ENCODE measurements around the gene GPR84. TPM values are rescaled to one million over a fixed set of nuclear protein-coding genes. Genes with fewer than 3 reads are reported as not detected.

The GPR84 gene
- total and polyA plus RNA-seq, 9 of the 15 experiments (the other 6 are each of a cell fraction or from before 2014, with no cell fraction given), result 0.07 to 0.18 (median 0.11) TPM; not detected in 5

DNA sequence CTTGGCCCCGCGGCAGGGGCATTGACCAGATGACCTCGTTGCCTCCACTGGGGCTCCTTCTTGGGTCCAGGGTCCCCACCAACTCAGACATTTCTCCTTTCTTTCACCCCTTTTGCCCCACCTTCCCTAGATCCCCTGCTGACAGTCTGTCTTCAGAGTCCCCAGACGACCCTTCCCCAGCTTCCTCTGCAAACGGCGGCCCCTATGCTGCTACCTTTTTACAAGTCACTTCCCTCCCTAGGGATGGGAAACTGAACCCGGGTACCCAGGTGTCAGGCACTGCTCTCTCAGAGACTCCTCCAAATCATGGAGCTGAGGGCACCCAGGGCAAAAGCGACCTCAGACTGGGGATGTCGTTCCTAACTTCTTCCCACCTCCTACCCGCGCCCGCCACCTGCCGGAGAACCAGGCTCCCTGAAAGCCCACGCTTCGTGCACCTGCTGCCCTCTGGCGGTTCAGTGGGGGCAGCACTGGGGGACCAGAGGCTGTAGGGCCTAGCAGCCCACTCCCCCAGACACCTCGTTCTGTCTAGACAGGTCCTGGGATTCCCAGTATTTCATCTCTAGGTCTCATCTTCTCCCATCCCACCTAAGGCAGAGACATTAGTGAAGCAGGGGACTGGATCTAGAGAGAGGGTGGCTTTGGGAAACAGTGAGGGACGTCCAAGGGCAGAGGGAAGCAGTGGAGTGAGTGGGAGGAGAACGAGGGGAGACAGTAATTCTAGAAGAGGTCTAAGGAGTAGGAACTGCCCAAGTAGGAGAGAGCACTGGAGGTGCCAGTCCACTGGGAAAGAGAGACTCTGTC lies 15.3 kb upstream of the GPR84 start (continued):
- TF ChIP-seq, protein P1, sequence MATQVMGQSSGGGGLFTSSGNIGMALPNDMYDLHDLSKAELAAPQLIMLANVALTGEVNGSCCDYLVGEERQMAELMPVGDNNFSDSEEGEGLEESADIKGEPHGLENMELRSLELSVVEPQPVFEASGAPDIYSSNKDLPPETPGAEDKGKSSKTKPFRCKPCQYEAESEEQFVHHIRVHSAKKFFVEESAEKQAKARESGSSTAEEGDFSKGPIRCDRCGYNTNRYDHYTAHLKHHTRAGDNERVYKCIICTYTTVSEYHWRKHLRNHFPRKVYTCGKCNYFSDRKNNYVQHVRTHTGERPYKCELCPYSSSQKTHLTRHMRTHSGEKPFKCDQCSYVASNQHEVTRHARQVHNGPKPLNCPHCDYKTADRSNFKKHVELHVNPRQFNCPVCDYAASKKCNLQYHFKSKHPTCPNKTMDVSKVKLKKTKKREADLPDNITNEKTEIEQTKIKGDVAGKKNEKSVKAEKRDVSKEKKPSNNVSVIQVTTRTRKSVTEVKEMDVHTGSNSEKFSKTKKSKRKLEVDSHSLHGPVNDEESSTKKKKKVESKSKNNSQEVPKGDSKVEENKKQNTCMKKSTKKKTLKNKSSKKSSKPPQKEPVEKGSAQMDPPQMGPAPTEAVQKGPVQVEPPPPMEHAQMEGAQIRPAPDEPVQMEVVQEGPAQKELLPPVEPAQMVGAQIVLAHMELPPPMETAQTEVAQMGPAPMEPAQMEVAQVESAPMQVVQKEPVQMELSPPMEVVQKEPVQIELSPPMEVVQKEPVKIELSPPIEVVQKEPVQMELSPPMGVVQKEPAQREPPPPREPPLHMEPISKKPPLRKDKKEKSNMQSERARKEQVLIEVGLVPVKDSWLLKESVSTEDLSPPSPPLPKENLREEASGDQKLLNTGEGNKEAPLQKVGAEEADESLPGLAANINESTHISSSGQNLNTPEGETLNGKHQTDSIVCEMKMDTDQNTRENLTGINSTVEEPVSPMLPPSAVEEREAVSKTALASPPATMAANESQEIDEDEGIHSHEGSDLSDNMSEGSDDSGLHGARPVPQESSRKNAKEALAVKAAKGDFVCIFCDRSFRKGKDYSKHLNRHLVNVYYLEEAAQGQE (IDR thresholded peaks at IDR 0.05; ENCODE audit: borderline replicate concordance), result peak; percentile 85
- TF ChIP-seq, protein P1 (CRISPR knock-in tag; IDR thresholded peaks at IDR 0.05; ENCODE audit: low read depth), result no peak
- TF ChIP-seq, protein P2, sequence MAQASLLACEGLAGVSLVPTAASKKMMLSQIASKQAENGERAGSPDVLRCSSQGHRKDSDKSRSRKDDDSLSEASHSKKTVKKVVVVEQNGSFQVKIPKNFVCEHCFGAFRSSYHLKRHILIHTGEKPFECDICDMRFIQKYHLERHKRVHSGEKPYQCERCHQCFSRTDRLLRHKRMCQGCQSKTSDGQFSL (CRISPR knock-in tag; IDR thresholded peaks at IDR 0.05), result 0 out of 2 replicates have a peak, but pooled peaks have one; percentile 65
- TF ChIP-seq, protein P2 (tag; IDR thresholded peaks at IDR 0.05), result no peak
- TF ChIP-seq TEAD2 (tag; IDR thresholded peaks at IDR 0.05), result no peak
- TF ChIP-seq SMARCB1 (IDR thresholded peaks at IDR 0.05; ENCODE audit: insufficient read length, low read depth), result no peak
- TF ChIP-seq EGR1 (conservative IDR thresholded peaks at IDR 0.05), result peak; percentile 81
- no peak for TF ChIP-seq KDM5B (IDR thresholded peaks at IDR 0.05; ENCODE audit: insufficient replicate concordance, low read depth, low read length)
- TF ChIP-seq POU5F1 (IDR thresholded peaks at IDR 0.05; ENCODE audit: borderline replicate concordance, low read depth, low read length, partially characterized antibody), result no peak
- TF ChIP-seq CBX1 (IDR thresholded peaks at IDR 0.05; ENCODE audit: low read depth), result 0 out of 2 replicates have a peak, but pooled peaks have one; percentile 63

Data from K562 (cell line).